ENCODE results near the gene WDR91.
"Not testable (repeated sequence)": the region's sequence is repeated elsewhere in the genome, so short reads cannot be mapped to it uniquely, and the experiment has no call there.

The WDR91 gene

GRCh38 chr7:135180122-135180521, 31.2 kb downstream of the WDR91 start:
- DNase-seq (ENCODE audit: low read depth in 2 of 2, low spot score in 1 of 2), result no peak

- DNase-seq (ENCODE audit: low read depth in 2 of 2, low spot score in 1 of 2), result no peak
Observed at GRCh38 chr7:135179321-135179925, 31.9 kb downstream of the WDR91 start.

GRCh38 chr7:135178364-135178763, 33.0 kb downstream of the WDR91 start:
- DNase-seq (ENCODE audit: low read depth in 2 of 2, low spot score in 1 of 2), result no peak

- no peak for DNase-seq (ENCODE audit: low read depth in 2 of 2, low spot score in 1 of 2)
Observed at GRCh38 chr7:135177028-135177696, 34.2 kb downstream of the WDR91 start.

- no peak for DNase-seq (ENCODE audit: low read depth in 2 of 2, low spot score in 1 of 2)
Observed at GRCh38 chr7:135175931-135176330, 35.4 kb downstream of the WDR91 start.

GRCh38 chr7:135174941-135175340, 36.4 kb downstream of the WDR91 start:
- no peak for DNase-seq (ENCODE audit: low read depth in 2 of 2, low spot score in 1 of 2)

GRCh38 chr7:135173916-135174315, 37.4 kb downstream of the WDR91 start:
- DNase-seq (ENCODE audit: low read depth in 2 of 2, low spot score in 1 of 2), result not testable (repeated sequence)

- not testable (repeated sequence) for DNase-seq (ENCODE audit: low read depth in 2 of 2, low spot score in 1 of 2)
Observed at GRCh38 chr7:135171581-135172291, 39.6 kb downstream of the WDR91 start.

- DNase-seq (ENCODE audit: low read depth in 2 of 2, low spot score in 1 of 2), result not testable (repeated sequence)
Observed at GRCh38 chr7:135170998-135171481, 40.3 kb downstream of the WDR91 start.

GRCh38 chr7:135170274-135170997, 40.9 kb downstream of the WDR91 start, which contains the start of gene CYREN:
CYREN (minus strand) TSS chr7:135170707; CDS start chr7:135168922, 1,785 bp downstream.
- DNase-seq (ENCODE audit: low read depth in 2 of 2, low spot score in 1 of 2), result peak; percentile 75 to 82

GRCh38 chr7:135169964-135170273, 41.4 kb downstream of the WDR91 start:
- no peak for DNase-seq (ENCODE audit: low read depth in 2 of 2, low spot score in 1 of 2)

GRCh38 chr7:135169141-135169963, 42.0 kb downstream of the WDR91 start:
- peak in 1 of 2 donors; percentile 31 for DNase-seq (ENCODE audit: low read depth in 2 of 2, low spot score in 1 of 2)

- no peak for DNase-seq (ENCODE audit: low read depth in 2 of 2, low spot score in 1 of 2)
Observed at GRCh38 chr7:135168489-135169140, 42.7 kb downstream of the WDR91 start.

- DNase-seq (ENCODE audit: low read depth in 2 of 2, low spot score in 1 of 2), result no peak
Observed at GRCh38 chr7:135168001-135168400, 43.3 kb downstream of the WDR91 start.

- no peak for DNase-seq (ENCODE audit: low read depth in 2 of 2, low spot score in 1 of 2)
Observed at GRCh38 chr7:135167365-135167917, 43.9 kb downstream of the WDR91 start.

GRCh38 chr7:135166338-135166990, 44.9 kb downstream of the WDR91 start:
- no peak for DNase-seq (ENCODE audit: low read depth in 2 of 2, low spot score in 1 of 2)

- no peak for DNase-seq (ENCODE audit: low read depth in 2 of 2, low spot score in 1 of 2)
Observed at GRCh38 chr7:135165862-135166261, 45.5 kb downstream of the WDR91 start.

- DNase-seq (ENCODE audit: low read depth in 2 of 2, low spot score in 1 of 2), result no peak
Observed at GRCh38 chr7:135164357-135165061, 46.8 kb downstream of the WDR91 start.
